ENCODE data around the gene SRD5A2. TPM values are rescaled to one million over a fixed set of nuclear protein-coding genes. Genes with fewer than 3 reads are reported as not detected.

Gene SRD5A2
- total and polyA plus RNA-seq, 4 donors = 2.3 to 23.3 (median 2.9) TPM; not detected in 1

- no peak overlapping the region for H3K4me3 ChIP-seq (ENCODE audit: low read depth in 1 of 3, low read length in 3 of 3)
- H3K27ac ChIP-seq (ENCODE audit: low read depth in 1 of 2, low read length in 2 of 2) = peak overlapping the region; percentile 93 to 94
- TF ChIP-seq RXRA (IDR thresholded peaks at IDR 0.05) (peak; percentile 84 to 86), YY1 (IDR thresholded peaks at IDR 0.05) (peak; percentile 71), NR2F2 (IDR thresholded peaks at IDR 0.05) (peak; percentile 43), REST (IDR thresholded peaks at IDR 0.05) (peak; percentile 52), ATF3 (IDR thresholded peaks at IDR 0.05) (peak; percentile 94), JUND (IDR thresholded peaks at IDR 0.05) (peak; percentile 88 to 97), SP1 (IDR thresholded peaks at IDR 0.05) (peak; percentile 88), FOXA2 (IDR thresholded peaks at IDR 0.05) (peak; percentile 81), HNF4G (IDR thresholded peaks at IDR 0.05) (peak; percentile 69), RAD21 (IDR thresholded peaks at IDR 0.05) (peak; percentile 28 to 45), TAF1 (conservative IDR thresholded peaks at IDR 0.05) (peak; percentile 57), FOXA1 (IDR thresholded peaks at IDR 0.05) (peak; percentile 66), GABPA (IDR thresholded peaks at IDR 0.05 in 1 of 2, conservative IDR thresholded peaks at IDR 0.05 in 1 of 2) (peak in 1 of 2 donors; percentile 3), EGR1 (IDR thresholded peaks at IDR 0.05; ENCODE audit: low read depth in 2 of 2) (no peak), CTCF (IDR thresholded peaks at IDR 0.05; ENCODE audit: low read depth, low read length, missing input control) (no peak), ZBTB33 (IDR thresholded peaks at IDR 0.05) (peak; percentile 25), HNF4A (conservative IDR thresholded peaks at IDR 0.05) (peak; percentile 85 to 87), MAX (IDR thresholded peaks at IDR 0.05) (peak; percentile 62)
- H3K9me3 ChIP-seq (ENCODE audit: control insufficient read depth in 4 of 4, low read length in 3 of 4) = no peaks in the 10 kb centered on the region
- H3K36me3 ChIP-seq (ENCODE audit: control insufficient read depth in 4 of 4, insufficient read depth in 3 of 4, low read depth in 1 of 4, low read length in 3 of 4) = no peaks in the 10 kb centered on the region
- H3K27me3 ChIP-seq (ENCODE audit: control insufficient read depth in 4 of 4, insufficient read depth in 4 of 4, low read length in 3 of 4) = no peaks in the 10 kb centered on the region
- DNase-seq (ENCODE audit: low spot score) = no peak
- peaks cover 13 to 73% (median 29%) of the 10 kb centered on the region in 4 donors for H3K4me1 ChIP-seq (ENCODE audit: control insufficient read depth in 4 of 4, insufficient read depth in 4 of 4, low read length in 3 of 4)
- H3K9ac ChIP-seq (ENCODE audit: low read depth in 1 of 2, low read length in 2 of 2) = peak overlapping the region in 1 of 2 donors; percentile 37
- 30% methylated on average over 7 of the region's 7 CpGs for WGBS
These were observed 22.1 kb downstream of the SRD5A2 start for GRCh38 chr2:31558401-31559295.
